GM18873 (cell line): Measurements from ENCODE around the gene HIP1.
"Not testable (repeated sequence)": the region's sequence is repeated elsewhere in the genome, so short reads cannot be mapped to it uniquely, and the experiment has no call there.

Experiments
- ATAC-seq: cut with Tn5 transposase; IDR thresholded peaks from one replicate; pipeline ENCODE4 v1.9.1; 2021; ENCODE audit warnings: mild to moderate bottlenecking, moderate library complexity, moderate number of reproducible peaks; ENCODE audit not compliant: unreplicated experiment, low FRiP score

Gene HIP1

GRCh38 chr7:75739796-75740672, 1.3 kb upstream of the HIP1 start:
- no peak for ATAC-seq

GRCh38 chr7:75738975-75739795, 444 bp upstream of the HIP1 start:
- ATAC-seq: peak; percentile 74

GRCh38 chr7:75737856-75738603, 711 bp downstream of the HIP1 start:
- ATAC-seq: no peak

GRCh38 chr7:75735581-75736350, 3.0 kb downstream of the HIP1 start:
- ATAC-seq: no peak

- ATAC-seq: no peak
Observed at GRCh38 chr7:75734586-75735458, 3.9 kb downstream of the HIP1 start.

GRCh38 chr7:75732764-75733630, 5.7 kb downstream of the HIP1 start:
- no peak for ATAC-seq

- ATAC-seq: no peak
Observed at GRCh38 chr7:75732016-75732521, 6.7 kb downstream of the HIP1 start.

- no peak for ATAC-seq
Observed at GRCh38 chr7:75729851-75730274, 8.9 kb downstream of the HIP1 start.

- ATAC-seq: no peak
Observed at GRCh38 chr7:75727881-75728593, 10.7 kb downstream of the HIP1 start.

- ATAC-seq: not testable (repeated sequence)
Observed at GRCh38 chr7:75727351-75727750, 11.4 kb downstream of the HIP1 start.

GRCh38 chr7:75725306-75725705, 13.4 kb downstream of the HIP1 start:
- no peak for ATAC-seq

- no peak for ATAC-seq
Observed at GRCh38 chr7:75723444-75723843, 15.3 kb downstream of the HIP1 start.

GRCh38 chr7:75722373-75722772, 16.4 kb downstream of the HIP1 start:
- ATAC-seq: no peak

- not testable (repeated sequence) for ATAC-seq
Observed at GRCh38 chr7:75721922-75722321, 16.8 kb downstream of the HIP1 start.

- ATAC-seq: no peak
Observed at GRCh38 chr7:75721426-75721825, 17.3 kb downstream of the HIP1 start.

- no peak for ATAC-seq
Observed at GRCh38 chr7:75719626-75720025, 19.1 kb downstream of the HIP1 start.

- ATAC-seq: no peak
Observed at GRCh38 chr7:75718390-75719031, 20.2 kb downstream of the HIP1 start.
